ENCODE measurements around the gene MIOS.

GRCh38 chr7:7618410-7618809 is 51.7 kb downstream of the MIOS start:
- TF ChIP-seq CTCF (IDR thresholded peaks at IDR 0.05) (no peak), POLR2A (IDR thresholded peaks at IDR 0.05) (no peak)
